GM19035 (cell line): ENCODE measurements around the gene RNASEH2C.
"Not testable (repeated sequence)": the region's sequence is repeated elsewhere in the genome, so short reads cannot be mapped to it uniquely, and the experiment has no call there.

Source experiments
- ATAC-seq: cut with Tn5 transposase; IDR thresholded peaks from one replicate; pipeline ENCODE4 v1.9.1; 2021; ENCODE audit not compliant: unreplicated experiment

RNASEH2C gene

DNA sequence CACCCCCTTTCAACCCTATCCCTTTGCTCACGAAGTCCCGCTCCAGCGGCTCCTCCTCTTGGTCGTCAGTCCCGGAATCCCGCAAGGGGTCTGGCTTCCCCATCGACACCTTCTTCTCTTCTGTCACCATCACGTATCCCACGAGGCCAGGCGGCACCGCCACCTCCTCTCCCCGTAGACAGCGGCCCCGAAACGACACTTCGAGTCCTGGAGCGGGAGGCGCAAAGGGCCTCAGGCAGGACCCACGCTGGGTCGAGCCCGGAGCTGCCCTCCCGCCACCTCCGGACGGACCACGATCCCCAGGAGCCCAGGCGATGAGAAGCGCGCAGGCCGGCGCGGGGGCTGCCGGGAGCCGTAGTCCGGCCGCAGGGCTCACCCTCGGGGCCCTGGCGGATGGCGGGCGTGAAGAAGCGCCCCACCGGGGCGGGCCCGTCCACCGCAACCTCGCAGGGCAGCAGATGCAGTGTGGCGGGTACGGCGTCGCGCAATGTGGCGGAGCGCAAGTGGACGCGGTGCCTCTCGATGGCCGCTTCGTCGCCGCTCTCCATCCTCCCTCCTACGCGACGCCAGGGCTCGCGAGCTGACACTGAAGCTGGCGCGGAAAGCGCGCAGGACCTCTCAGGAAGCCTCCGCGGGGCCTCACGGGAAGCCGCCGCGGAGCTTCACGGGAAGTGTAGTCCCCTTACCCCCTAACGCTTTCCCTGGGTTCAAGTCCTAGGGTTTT, at the start of gene RNASEH2C:
RNASEH2C (minus strand) TSS at position 588 of the 724 bp plus-strand sequence; CDS start at position 548, 40 bp downstream.
- ATAC-seq, result peak; percentile 74

DNA sequence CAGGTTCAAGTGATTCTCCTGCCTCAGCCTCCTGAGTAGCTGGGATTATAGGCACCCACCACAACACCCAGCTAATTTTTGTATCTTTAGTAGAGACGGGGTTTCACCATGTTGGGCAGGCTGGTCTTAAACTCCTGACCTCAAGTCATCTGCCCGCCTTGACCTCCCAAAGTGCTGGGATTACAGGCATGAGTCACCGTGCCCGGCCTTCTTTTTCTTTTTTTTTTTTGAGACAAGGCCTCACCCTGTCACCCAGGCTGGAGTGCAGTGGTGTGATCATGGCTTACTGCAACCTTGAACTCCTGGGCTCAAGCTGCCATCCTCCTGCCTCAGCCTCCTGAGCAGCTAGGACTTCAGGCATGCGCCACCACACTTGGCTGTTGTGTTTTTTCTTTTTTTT, 47.2 kb upstream of the RNASEH2C start:
- ATAC-seq, result not testable (repeated sequence)

DNA sequence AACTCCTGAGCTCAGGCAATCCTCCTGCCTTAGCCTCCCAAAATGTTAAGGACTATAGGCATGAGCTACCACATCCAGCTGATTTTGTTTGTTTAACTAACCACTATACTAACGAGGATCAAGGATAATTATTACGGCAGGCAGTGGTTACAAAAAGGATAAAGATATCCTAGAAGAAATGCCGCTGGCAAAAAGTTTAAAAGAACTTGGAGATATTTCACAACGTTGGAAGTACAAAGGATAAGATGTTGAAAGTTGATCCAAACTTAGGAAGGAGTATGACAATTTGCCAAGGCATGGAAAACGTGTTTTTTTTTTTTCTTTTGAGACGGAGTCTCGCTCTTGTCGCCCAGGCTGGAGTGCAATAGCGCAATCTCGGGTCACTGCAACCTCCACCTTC, 46.8 kb upstream of the RNASEH2C start:
- no peak for ATAC-seq

DNA sequence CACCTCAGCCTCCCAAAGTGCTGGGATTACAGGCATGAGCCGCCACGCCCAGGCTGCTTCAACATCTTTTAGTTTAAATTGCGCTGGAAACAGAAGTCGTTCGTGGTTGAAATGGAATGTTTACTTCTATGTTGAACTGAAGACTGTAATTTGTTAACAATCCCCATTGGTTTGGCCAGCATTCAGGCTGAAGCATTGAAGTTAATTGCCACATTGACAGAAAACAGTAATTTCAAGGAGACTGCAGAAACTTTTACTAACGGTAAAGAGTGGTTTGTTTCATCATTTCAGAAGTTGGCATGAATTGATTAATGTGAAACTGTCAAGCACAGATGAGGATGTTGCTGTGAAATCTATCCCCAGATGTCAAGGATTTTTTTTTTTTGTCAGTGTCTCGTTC, 45.9 kb upstream of the RNASEH2C start:
- ATAC-seq, result no peak

DNA sequence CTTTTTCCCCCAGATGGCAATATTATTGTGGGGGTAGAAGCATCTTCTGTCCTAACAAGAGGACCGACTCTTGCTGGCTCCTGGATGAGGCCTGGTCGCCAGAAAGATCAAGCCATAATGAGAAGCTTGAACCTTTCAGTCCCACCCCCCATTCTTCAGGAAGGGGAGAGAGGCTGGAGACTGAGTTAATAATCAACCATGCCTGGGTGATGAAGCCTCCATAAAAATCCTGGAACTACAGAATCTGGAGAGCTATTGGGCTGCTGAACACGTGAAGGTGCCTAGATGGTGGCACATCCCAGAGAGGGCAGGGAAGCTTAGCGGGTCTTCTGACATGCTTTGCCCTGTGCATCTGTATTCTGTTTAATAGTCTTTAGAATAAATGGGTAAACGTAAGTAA, 43.8 kb upstream of the RNASEH2C start:
- no peak for ATAC-seq

DNA sequence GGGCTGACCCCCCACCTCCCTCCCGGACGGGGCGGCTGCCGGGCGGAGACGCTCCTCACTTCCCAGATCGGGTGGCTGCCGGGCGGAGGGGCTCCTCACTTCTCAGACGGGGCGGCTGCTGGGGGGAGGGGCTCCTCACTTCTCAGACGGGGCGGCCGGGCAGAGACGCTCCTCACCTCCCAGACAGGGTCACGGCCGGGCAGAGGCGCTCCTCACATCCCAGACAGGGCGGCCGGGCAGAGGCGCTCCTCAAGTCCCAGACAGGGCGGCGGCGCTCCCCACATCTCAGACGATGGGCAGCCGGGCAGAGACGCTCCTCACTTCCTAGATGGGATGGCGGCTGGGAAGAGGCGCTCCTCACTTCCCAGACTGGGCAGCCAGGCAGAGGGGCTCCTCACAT, 42.2 kb upstream of the RNASEH2C start:
- ATAC-seq, result not testable (repeated sequence)

DNA sequence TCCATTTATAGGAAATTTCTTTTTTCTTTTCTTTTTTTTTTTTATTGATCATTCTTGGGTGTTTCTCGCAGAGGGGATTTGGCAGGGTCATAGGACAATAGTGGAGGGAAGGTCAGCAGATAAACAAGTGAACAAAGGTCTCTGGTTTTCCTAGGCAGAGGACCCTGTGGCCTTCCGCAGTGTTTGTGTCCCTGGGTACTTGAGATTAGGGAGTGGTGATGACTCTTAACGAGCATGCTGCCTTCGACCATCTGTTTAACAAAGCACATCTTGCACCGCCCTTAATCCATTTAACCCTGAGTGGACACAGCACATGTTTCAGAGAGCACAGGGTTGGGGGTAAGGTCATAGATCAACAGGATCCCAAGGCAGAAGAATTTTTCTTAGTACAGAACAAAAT, 41.6 kb upstream of the RNASEH2C start:
- ATAC-seq, result not testable (repeated sequence)

DNA sequence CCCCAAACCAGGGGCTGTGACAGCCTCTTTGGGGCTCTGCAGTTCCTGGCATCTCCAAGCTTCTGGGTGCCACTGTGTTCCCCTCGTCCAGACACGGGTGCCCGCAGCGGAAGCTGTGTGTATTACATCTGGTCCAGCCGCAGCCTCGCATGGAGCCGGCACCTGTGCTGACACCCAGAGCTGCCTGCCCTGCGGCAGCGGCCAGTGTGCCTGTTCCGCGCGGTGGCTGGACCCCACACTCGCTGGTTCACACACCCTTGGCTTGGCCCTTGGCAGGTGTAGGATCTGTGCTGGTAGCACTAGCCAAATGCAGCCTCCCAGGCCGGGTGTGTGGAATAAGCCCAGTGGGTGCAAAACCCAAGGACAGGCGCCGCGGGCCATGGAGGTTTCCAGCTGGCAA, 24.5 kb upstream of the RNASEH2C start:
- ATAC-seq, result no peak

DNA sequence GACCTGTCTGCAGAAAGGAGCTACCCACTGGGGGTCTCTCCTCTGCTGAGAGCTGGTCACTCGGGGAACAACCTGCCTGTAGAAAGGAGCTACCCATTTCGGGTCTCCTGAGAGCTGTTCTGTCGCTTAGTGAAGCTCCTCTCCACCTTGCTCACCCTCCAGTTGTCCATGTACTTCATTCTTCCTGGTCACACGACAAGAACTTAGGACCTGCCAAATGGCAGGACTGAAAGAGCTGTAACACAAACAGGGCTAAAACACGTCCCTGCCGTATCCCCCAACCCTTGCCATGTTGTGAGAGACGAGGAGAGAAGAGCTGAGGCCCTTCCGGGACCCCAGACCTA, 24.1 kb upstream of the RNASEH2C start:
- no peak for ATAC-seq

DNA sequence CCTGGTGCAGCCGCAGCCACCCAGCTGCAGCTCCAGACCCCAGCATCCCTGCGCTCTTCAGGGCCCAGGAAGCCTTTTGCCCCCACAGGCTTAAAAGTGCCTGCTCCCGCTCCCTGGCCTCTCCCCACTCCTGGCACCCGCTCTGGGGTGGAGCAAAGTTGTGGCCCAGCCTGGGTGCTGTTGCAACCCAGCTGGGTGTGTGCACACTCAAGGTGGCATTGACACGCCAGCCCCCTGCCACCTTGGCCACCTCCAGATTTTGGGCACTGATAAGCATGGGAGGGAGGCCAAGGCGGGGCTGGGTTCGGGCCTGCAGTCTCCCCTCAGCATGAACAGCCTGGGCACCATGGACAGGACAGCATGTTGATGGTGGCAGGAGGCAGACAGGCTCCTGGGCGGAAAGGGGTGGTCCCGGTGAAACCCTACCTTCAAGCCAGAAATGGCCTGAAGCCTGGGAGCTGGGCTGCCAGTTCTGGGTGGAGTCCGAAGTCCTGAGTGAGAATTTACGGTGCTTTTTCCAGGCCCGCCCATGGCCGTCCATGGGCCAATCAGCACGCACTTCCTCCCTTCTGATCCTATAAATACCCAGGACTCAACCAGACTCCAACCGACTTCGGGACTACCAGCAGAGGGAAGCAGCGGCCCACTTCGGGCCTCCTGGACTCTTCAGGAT, 23.6 kb upstream of the RNASEH2C start:
- no peak for ATAC-seq

DNA sequence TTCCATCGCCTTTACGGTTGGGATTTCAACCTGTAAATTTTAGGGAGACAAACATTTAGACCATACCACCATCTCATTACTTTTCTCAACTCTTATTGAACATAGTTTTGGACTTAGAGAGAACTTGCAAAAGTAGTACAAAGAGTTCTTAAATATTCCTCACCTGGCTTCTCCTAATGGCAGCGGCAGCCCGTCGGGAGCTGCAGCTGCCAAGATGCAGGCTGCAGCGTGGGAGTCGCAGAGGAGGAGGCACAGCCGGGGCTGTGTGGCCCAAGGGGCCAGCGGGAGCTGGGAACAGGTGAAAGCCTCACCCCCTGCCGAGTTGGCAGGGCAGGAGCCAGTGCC, 23.1 kb upstream of the RNASEH2C start:
- ATAC-seq, result no peak

DNA sequence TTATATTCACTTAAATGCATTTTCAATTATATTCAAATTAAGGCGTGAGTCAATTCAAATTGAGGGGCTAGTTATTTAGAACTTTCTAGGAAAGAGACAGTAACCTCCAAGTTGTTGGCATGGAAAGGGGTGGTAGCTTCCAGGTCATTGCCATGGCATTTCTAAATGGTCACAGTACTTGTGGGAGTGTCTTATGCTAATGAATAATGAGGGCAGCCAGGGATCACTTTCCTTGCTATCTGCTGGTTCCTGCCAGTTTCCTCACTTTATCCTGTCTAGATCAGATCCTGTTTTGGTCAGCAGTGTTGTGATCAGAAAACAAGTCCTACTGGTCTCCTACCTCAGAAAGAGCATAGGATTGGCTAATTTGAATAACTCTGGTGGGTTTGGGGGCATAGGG, 21.8 kb upstream of the RNASEH2C start:
- ATAC-seq, result no peak

DNA sequence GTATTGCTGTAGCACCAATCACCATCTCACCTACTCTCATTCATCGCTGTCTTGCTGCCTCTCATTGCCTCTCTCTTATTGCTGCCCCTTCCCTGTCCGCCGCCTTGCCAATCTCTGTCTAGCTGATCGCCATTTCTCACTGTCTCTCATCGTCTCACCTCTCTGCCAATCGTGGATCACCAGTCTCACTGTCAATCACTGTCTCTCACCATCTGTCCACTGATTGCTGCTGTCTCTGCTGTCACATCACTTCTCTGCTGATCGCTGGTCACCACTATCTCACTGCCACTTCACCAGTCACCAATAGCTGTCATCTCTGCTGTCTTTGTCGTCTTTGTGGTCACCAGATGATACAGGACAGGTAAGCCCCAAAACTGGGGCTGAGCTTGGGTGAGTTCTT, 20.6 kb upstream of the RNASEH2C start:
- no peak for ATAC-seq

DNA sequence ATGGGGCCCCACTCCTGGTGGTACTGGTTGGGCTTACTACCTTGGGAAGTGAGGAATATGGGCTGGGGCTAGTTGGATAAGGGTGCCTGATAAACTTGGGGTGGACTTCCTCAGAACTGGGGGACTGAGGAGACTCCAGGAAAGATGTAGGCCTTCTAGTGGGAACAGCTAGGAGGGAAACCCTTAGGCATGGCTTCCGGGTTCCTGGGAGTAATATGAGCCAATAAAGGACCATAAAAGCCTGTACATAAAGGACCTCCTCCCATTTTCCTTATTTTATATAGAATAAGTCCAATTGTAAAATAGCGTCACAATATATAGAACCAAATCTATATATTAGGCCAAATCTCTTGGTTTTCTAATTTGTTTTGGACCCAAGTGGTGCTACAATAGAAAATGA, 18.4 kb upstream of the RNASEH2C start:
- no peak for ATAC-seq

DNA sequence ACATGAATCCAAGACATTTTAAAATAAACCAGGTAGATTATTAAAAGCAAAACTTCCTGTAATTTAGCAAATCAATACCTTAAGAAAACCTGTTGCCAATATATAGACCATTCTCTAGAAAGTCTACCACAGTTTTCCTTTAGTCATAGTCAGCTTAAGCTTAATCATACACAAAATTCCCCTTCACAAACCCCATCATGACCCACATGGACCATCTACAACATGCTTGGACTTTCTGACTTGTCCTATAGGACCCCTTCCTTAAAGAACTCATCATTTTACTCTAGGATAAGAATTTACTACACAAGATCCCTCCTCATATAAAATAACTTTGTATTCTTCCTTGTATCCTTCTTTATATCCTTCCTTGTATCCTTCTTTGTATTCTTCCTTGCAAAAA, 16.2 kb upstream of the RNASEH2C start:
- no peak for ATAC-seq

DNA sequence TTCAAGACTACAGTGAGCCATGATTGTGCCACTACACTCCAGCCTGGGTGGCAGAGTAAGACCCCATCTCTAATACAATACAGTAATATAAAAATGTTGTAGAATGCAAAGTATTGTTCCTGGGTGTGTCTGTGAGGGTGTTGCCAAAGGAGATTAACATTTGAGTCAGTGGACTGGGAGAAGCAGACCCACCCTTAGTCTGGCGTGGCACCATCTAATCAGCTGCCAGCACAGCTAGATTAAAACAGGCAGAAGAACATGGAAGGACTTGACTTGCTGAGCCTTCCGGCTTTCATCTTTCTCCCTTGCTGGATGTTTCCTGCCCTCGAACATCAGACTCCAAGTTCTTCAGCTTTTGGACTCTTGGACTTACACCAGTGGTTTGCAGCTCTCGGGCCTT, 14.5 kb upstream of the RNASEH2C start:
- not testable (repeated sequence) for ATAC-seq

DNA sequence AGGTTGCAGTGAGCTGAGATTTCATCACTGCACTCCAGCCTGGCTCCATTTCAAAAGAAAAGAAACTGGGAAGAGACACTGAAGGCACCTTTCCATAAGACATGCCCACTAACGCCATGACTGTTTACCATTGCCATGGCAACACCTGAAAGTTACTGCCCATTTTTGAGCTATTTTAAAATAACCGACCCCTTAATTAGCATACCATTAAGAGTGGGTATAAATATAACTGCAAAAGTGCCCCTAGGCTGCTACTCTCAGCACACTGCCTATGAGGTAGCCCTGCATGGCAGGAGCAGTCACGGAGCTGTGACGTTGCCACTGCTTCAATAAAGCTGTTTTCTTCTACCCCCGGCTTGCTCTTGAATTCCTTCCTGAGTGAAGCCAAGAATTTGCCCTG, 9.9 kb upstream of the RNASEH2C start:
- ATAC-seq, result no peak

DNA sequence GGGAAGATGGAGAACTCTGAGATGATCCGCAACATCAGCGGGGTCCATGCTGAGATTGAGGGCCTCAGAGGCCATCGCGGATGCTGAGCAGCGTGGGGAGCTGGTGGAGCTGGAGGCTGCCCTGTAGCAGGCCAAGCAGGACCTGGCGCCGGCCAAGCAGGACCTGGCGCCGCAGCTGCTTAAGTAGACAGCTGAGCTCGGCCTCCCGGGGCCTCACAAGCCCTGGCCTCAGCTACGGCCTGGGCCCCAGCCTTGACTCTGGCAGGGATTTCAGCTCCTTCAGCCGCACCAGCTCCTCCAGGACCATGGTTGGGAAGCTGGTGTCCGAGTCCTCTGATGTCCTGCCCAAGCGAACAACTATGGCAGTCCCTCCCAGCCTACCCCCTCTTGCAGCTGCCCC, 7.3 kb upstream of the RNASEH2C start:
- ATAC-seq, result no peak

DNA sequence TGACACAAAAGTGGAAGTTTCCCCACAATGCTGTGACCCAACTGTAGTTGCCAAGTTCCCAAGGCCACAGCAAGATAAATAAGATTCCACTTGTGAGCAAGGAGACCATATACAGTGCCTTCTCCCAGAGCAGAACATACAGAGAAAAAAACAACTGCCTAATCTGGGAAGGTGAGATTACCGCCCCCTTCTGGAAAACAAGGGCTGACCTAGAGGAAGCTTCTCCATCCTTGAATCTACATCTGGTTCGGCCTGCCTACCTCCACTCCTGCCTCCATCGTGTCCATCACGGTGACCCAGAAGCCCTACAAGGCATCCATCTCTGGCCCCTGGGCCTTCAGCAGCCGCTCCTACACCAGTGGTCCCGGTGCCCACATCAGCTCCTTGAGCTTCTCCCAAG, 6.1 kb upstream of the RNASEH2C start:
- ATAC-seq, result no peak

DNA sequence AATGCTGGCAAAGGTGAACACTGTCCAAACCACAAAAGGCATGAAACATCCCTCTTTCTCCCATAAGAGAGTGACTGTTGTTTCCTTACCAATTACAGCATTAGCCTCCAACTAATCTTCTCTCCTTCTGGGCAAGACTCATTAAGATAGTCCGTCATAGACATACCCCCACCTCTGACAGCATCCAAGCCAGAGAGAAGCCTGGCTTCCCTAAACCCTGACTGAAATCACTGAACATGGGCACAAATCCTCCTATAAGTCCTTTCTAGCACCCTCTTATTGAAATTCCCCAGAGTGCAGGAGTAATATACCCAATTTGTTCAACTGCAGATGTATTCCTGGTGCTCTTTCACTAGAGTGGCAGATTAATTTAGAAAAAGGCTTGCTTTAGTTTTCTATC, 1.7 kb upstream of the RNASEH2C start:
- no peak for ATAC-seq

DNA sequence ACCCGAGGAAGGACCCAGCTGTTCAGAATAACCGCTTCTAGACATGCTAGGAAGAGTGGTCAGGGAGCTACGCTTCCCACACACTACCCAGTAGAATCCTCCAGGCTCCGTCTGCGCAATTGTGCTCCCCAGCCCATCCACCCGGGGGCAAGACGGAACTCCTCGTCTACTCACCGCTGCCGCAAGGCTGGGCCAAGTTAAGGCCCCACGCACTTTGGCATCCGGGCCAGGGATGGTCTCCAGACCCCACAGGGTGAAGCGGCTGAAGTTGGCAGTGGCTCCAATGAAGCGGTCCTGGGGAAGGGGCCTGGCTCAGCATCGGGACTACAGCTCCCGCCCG, 757 bp downstream of the RNASEH2C start:
- peak; percentile 21 for ATAC-seq

DNA sequence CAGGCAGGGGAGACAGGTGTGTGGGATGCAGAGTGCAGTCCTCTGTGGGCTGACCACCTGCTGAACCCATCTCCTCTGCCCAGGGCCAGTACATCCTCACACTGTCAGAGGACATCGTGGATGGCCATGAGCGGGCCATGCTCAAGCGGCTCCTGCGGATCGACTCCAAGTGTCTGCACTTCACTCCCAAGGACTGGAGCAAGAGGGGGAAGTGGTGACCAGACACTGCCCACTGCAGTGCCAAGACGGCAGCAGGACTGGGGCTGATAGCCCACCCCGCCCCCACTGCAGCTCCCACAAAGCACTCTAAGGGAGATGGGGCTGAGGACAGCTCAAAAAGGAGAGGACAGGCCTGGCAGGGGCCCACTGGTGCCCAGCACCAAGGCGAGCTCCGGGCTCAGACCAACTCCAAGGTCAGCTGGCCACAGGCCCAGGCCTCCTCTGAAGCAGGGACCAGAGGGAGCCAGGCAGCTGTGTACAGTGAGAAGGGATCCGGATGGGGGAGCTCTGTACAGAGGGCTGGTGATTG, 1.6 kb downstream of the RNASEH2C start:
- ATAC-seq, result no peak

DNA sequence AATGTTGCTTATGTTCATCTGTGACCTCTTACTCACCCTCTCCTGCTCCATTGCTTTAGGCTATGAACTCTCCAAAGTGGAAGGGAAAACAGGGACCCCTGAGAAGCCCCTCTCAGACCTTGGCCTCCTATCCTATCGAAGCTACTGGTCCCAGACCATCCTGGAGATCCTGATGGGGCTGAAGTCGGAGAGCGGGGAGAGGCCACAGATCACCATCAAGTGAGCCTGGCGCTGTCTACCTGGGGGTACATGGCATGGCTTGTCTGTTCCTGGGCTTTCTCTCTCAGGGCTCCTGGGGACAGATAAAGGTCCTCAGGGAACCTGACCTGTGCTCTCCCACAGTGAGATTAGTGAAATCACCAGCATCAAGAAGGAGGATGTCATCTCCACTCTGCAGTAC, 2.1 kb downstream of the RNASEH2C start:
- no peak for ATAC-seq
